ENCODE results near the gene TMEM143. TPM values are rescaled to one million over a fixed set of nuclear protein-coding genes. Genes with fewer than 3 reads are reported as not detected.

TMEM143 gene
- total and polyA plus RNA-seq, 2 of the 8 experiments (the other 6 are each of a cell fraction or from before 2014, with no cell fraction given) = 14.2 to 19.1 TPM

DNA sequence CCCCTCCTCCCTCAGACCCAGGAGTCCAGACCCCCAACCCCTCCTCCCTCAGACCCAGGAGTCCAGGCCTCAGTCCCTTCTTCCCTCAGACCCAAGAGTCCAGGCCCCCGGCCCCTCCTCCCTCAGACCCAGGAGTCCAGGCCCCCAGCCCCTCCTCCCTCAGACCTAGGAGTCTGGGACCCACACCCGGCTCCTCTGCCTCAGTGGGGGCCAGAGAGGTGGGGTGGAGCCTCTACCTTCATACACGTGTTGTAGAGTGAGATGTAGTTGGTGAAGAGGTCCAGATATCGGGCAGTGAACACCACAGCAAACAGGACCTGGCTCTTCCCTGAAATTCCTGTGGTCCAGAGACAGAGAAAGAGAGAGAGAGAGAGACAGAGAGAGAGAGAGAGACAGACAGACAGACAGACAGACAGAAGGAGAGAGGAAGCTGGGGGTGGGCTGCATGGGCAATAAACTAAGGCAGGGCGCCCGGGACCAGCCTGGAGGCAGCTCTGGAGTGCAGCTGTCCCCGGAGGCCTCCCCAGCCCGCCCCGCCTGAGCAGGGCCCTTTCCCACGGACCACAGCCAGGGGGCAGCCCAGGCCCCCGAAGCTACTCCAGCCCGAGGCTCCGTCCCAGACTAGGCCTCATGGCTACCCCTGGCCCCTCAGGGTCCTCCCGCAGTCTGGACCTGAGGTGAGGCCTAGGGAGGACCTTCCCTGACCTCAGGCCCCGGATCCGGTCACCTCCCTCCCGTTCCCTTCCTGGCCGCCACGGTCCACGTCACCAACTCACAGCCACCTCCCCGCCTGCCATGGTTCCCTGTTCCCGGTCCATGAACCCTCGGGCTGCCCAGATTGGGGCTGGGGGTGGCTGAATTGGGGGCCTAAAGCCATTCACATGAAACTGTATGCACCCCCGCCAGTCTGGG is 26.7 kb upstream of the TMEM143 start (continued):
- no peak for TF ChIP-seq CHD7 (IDR thresholded peaks at IDR 0.05; ENCODE audit: insufficient replicate concordance, low read length)
- peak; percentile 38; the same call in 1 of the 2 replicates for TF ChIP-seq MAX (IDR thresholded peaks at IDR 0.05)
- no peak for TF ChIP-seq POLR2A (IDR thresholded peaks at IDR 0.05; ENCODE audit: control extremely low read depth in 1 of 2, low read depth in 2 of 2, low read length in 2 of 2)
- TF ChIP-seq ATF2 (IDR thresholded peaks at IDR 0.05; ENCODE audit: low read length) = no peak
- TF ChIP-seq KDM4A (IDR thresholded peaks at IDR 0.05; ENCODE audit: low read depth, low read length, severe bottlenecking) = peak; percentile 28
